ENCODE data around the gene TNNI2.
"Not testable (repeated sequence)": the region's sequence is repeated elsewhere in the genome, so short reads cannot be mapped to it uniquely, and the experiment has no call there.

TNNI2 gene

GRCh38 chr11:1838426-1839144 is at the start of gene TNNI2:
Gene TNNI2 (plus strand): TSS chr11:1838981. CDS start chr11:1839697, 716 bp downstream.
- no peak for DNase-seq

GRCh38 chr11:1791912-1792311 is 46.9 kb upstream of the TNNI2 start:
- no peak for DNase-seq

- DNase-seq = no peak
Observed at GRCh38 chr11:1792461-1792860, 46.3 kb upstream of the TNNI2 start.

- DNase-seq = no peak
Observed at GRCh38 chr11:1793081-1793480, 45.7 kb upstream of the TNNI2 start.

- DNase-seq = no peak
Observed at GRCh38 chr11:1796413-1797011, 42.3 kb upstream of the TNNI2 start.

- DNase-seq = no peak
Observed at GRCh38 chr11:1797391-1798125, 41.2 kb upstream of the TNNI2 start.

- no peak for DNase-seq
Observed at GRCh38 chr11:1803246-1803645, 35.5 kb upstream of the TNNI2 start.

GRCh38 chr11:1803835-1804519 is 34.8 kb upstream of the TNNI2 start:
- not testable (repeated sequence) for DNase-seq

- no peak for DNase-seq
Observed at GRCh38 chr11:1805525-1805924, 33.3 kb upstream of the TNNI2 start.

GRCh38 chr11:1807264-1807995 is 31.4 kb upstream of the TNNI2 start:
- DNase-seq = no peak

GRCh38 chr11:1810761-1811160 is 28.0 kb upstream of the TNNI2 start:
- no peak for DNase-seq

GRCh38 chr11:1812274-1812673 is 26.5 kb upstream of the TNNI2 start:
- no peak for DNase-seq

GRCh38 chr11:1812801-1813200 is 26.0 kb upstream of the TNNI2 start:
- no peak for DNase-seq

- not testable (repeated sequence) for DNase-seq
Observed at GRCh38 chr11:1813356-1813755, 25.4 kb upstream of the TNNI2 start.

GRCh38 chr11:1814691-1815090 is 24.1 kb upstream of the TNNI2 start:
- no peak for DNase-seq

GRCh38 chr11:1815311-1815710 is 23.5 kb upstream of the TNNI2 start:
- no peak for DNase-seq

- DNase-seq = no peak
Observed at GRCh38 chr11:1815751-1816150, 23.0 kb upstream of the TNNI2 start.

GRCh38 chr11:1817000-1817399 is 21.8 kb upstream of the TNNI2 start:
- DNase-seq = no peak

GRCh38 chr11:1817511-1817910 is 21.3 kb upstream of the TNNI2 start:
- DNase-seq = no peak

- DNase-seq = no peak
Observed at GRCh38 chr11:1819074-1819473, 19.7 kb upstream of the TNNI2 start.

GRCh38 chr11:1820463-1821325 is 18.1 kb upstream of the TNNI2 start:
- DNase-seq = no peak

- no peak for DNase-seq
Observed at GRCh38 chr11:1821562-1821961, 17.2 kb upstream of the TNNI2 start.

Measured in NCI-H187 treated with DMSO at 0.1 percent for 48 hours (cell line).